Spinal cord (tissue), 10 donors: Measurements from ENCODE around the gene PRUNE1. TPM values are rescaled to one million over a fixed set of nuclear protein-coding genes. Genes with fewer than 3 reads are reported as not detected.
A peak's percentile ranks its signal among the peaks of the same experiment; 100 is the strongest.

Source experiments
- DNase-seq, 6 donors: peaks; one replicate each; pipeline versions ENCODE4 v3.0.0 to v3.0.0-alpha.2; 2013 to 2015; ENCODE audit warnings: low spot score in 6 of 6, low read depth in 4 of 6
- H3K27ac ChIP-seq: one replicate; pipeline ENCODE4 v1.5.1; 2013; ENCODE audit warnings: low read depth, low read length, control low read depth
- H3K27me3 ChIP-seq: one replicate; pipeline ENCODE4 v1.6.1; 2013; ENCODE audit warnings: low read length; ENCODE audit not compliant: control insufficient read depth, insufficient read depth
- H3K36me3 ChIP-seq: one replicate; pipeline ENCODE4 v1.6.1; 2013; ENCODE audit warnings: low read length; ENCODE audit not compliant: control insufficient read depth, insufficient read depth
- H3K4me1 ChIP-seq: one replicate; pipeline ENCODE4 v1.6.1; 2013; ENCODE audit warnings: low read length; ENCODE audit not compliant: control insufficient read depth, insufficient read depth
- H3K4me3 ChIP-seq: one replicate; pipeline ENCODE4 v1.5.1; 2013; ENCODE audit warnings: low read depth, low read length, control low read depth
- H3K9me3 ChIP-seq: one replicate; pipeline ENCODE4 v1.6.1; 2013; ENCODE audit warnings: low read length; ENCODE audit not compliant: control insufficient read depth, insufficient read depth
- WGBS: methylation state at CpG from one replicate; pipeline ENCODE4 v1.1.5; 2013; ENCODE audit warnings: missing lambda C conversion rate; ENCODE audit not compliant: insufficient coverage; 5-methylcytosine and 5-hydroxymethylcytosine counted together
- polyA plus RNA-seq, 2 donors: library from polyadenylated mRNA; unstranded; fragments of 120-200 nt; gene quantifications; one replicate each; pipeline ENCODE4 v1.2.1, GENCODE V29; 2013; ENCODE audit not compliant: insufficient read length in 2 of 2
- total RNA-seq, 2 donors: library from RNA; depleted of rRNA in 1 of 2; stranded (reverse); fragments of 120-200 nt in 1 of 2; fragments of >200 nt in 1 of 2; gene quantifications; one replicate each; pipeline versions ENCODE4 v1.2.3 to v1.2.4, GENCODE V29; 2013 to 2014
- donor health status: healthy.

PRUNE1 gene
- total and polyA plus RNA-seq, 4 donors, result 18.9 to 39.4 (median 33.3) TPM

- Histone ChIP-seq H3K9me3 (no peaks in the 10 kb centered on the region), H3K27ac (peak overlapping the region; percentile 97), H3K4me1 (peaks cover 22% of the 10 kb centered on the region), H3K36me3 (peaks cover 17% of the 10 kb centered on the region), H3K27me3 (no peaks in the 10 kb centered on the region), H3K4me3 (peak overlapping the region; percentile 95)
- under 1% methylated on average over 48 of the region's 48 CpGs for WGBS
- peak in 4 of 6 donors; percentile 47 to 92 (median 74) for DNase-seq
Observed at GRCh38 chr1:151047925-151048644, 39.8 kb downstream of the PRUNE1 start.

- H3K4me3 ChIP-seq, result peak overlapping the region; percentile 95
- H3K36me3 ChIP-seq, result peaks cover 22% of the 10 kb centered on the region
- peaks cover 22% of the 10 kb centered on the region for H3K4me1 ChIP-seq
- H3K9me3 ChIP-seq, result no peaks in the 10 kb centered on the region
- DNase-seq, result no peak
- no peaks in the 10 kb centered on the region for H3K27me3 ChIP-seq
- 10% methylated on average over 2 of the region's 3 CpGs for WGBS
- peak overlapping the region; percentile 97 for H3K27ac ChIP-seq
Observed at GRCh38 chr1:151048645-151049032, 40.4 kb downstream of the PRUNE1 start.

- H3K36me3 ChIP-seq, result peaks cover 27% of the 10 kb centered on the region
- H3K27ac ChIP-seq, result no peak overlapping the region
- WGBS, result 89% methylated on average over 3 of the region's 5 CpGs
- H3K9me3 ChIP-seq, result no peaks in the 10 kb centered on the region
- no peaks in the 10 kb centered on the region for H3K27me3 ChIP-seq
- no peak overlapping the region for H3K4me3 ChIP-seq
- no peak for DNase-seq
- H3K4me1 ChIP-seq, result peaks cover 22% of the 10 kb centered on the region
Observed at GRCh38 chr1:151049458-151049857, 41.2 kb downstream of the PRUNE1 start.

- H3K4me3 ChIP-seq, result no peak overlapping the region
Observed at GRCh38 chr1:151050051-151050688, 41.9 kb downstream of the PRUNE1 start.

GRCh38 chr1:151051356-151052009, 43.2 kb downstream of the PRUNE1 start:
- no peak overlapping the region for H3K4me3 ChIP-seq
- DNase-seq, result no peak
- H3K27me3 ChIP-seq, result no peaks in the 10 kb centered on the region
- H3K36me3 ChIP-seq, result peaks cover 47% of the 10 kb centered on the region
- 60% methylated on average over 1 of the region's 2 CpGs for WGBS
- no peaks in the 10 kb centered on the region for H3K9me3 ChIP-seq
- H3K27ac ChIP-seq, result no peak overlapping the region
- peaks cover 23% of the 10 kb centered on the region for H3K4me1 ChIP-seq

More at GRCh38 chr1:151050051-151050688, 41.9 kb downstream of the PRUNE1 start:
- H3K27me3 ChIP-seq, result no peaks in the 10 kb centered on the region
- peaks cover 22% of the 10 kb centered on the region for H3K4me1 ChIP-seq
- no peak for DNase-seq
- WGBS, result no CpG with 5 or more reads among the region's 2 CpGs
- H3K27ac ChIP-seq, result no peak overlapping the region
- H3K36me3 ChIP-seq, result peaks cover 34% of the 10 kb centered on the region
- no peaks in the 10 kb centered on the region for H3K9me3 ChIP-seq

GRCh38 chr1:151054971-151055547, 46.8 kb downstream of the PRUNE1 start:
- Histone ChIP-seq H3K9me3 (no peaks in the 10 kb centered on the region), H3K4me3 (no peak overlapping the region), H3K36me3 (peaks cover 59% of the 10 kb centered on the region), H3K27me3 (no peaks in the 10 kb centered on the region), H3K27ac (no peak overlapping the region), H3K4me1 (peaks cover 27% of the 10 kb centered on the region)
- no peak for DNase-seq
- 100% methylated on average over 3 of the region's 4 CpGs for WGBS

GRCh38 chr1:151055581-151055980, 47.3 kb downstream of the PRUNE1 start:
- DNase-seq, result no peak
- Histone ChIP-seq H3K4me3 (no peak overlapping the region), H3K9me3 (no peaks in the 10 kb centered on the region), H3K27me3 (no peaks in the 10 kb centered on the region), H3K36me3 (peaks cover 59% of the 10 kb centered on the region), H3K27ac (no peak overlapping the region), H3K4me1 (peaks cover 27% of the 10 kb centered on the region)
- WGBS, result no CpG with 5 or more reads among the region's 2 CpGs

GRCh38 chr1:151056149-151056548, 47.9 kb downstream of the PRUNE1 start:
- H3K27ac ChIP-seq, result no peak overlapping the region
- no peaks in the 10 kb centered on the region for H3K27me3 ChIP-seq
- H3K36me3 ChIP-seq, result peaks cover 59% of the 10 kb centered on the region
- H3K4me3 ChIP-seq, result no peak overlapping the region
- DNase-seq, result no peak
- H3K4me1 ChIP-seq, result peaks cover 27% of the 10 kb centered on the region
- 81% methylated on average over 2 of the region's 2 CpGs for WGBS
- no peaks in the 10 kb centered on the region for H3K9me3 ChIP-seq

GRCh38 chr1:151058692-151059091, 50.4 kb downstream of the PRUNE1 start:
- WGBS, result 0% methylated on average over 8 of the region's 10 CpGs
- Histone ChIP-seq H3K27me3 (no peaks in the 10 kb centered on the region), H3K4me3 (peak overlapping the region; percentile 94), H3K9me3 (no peaks in the 10 kb centered on the region), H3K27ac (peak overlapping the region; percentile 98), H3K36me3 (peaks cover 40% of the 10 kb centered on the region), H3K4me1 (peaks cover 38% of the 10 kb centered on the region)
- DNase-seq, result peak in 3 of 6 donors; percentile 39 to 77 (median 75)
